Thoracic aorta (tissue), 2 donors: ENCODE measurements around the gene ASTN1. TPM values are rescaled to one million over a fixed set of nuclear protein-coding genes. Genes with fewer than 3 reads are reported as not detected.

Experiments used
- ATAC-seq: fragments of 150-250 bp; one replicate; pipeline ENCODE4 v1.8.0; 2017; ENCODE audit warnings: low read depth; ENCODE audit not compliant: insufficient number of reproducible peaks, low FRiP score
- DNase-seq: peaks from one replicate; pipeline ENCODE4 v3.0.0-alpha.2; 2020; ENCODE audit warnings: low spot score
- H3K27ac ChIP-seq, 2 donors: fragments of 200-600 bp; sonication (generic); 1 replicate in 1 of 2; 2 replicates in 1 of 2; pipeline ENCODE4 v1.5.1; 2016; ENCODE audit warnings: mild to moderate bottlenecking in 2 of 2, moderate library complexity in 2 of 2
- H3K27me3 ChIP-seq: fragments of 200-600 bp; sonication (generic); replicated peaks from 2 replicates; pipeline ENCODE4 v1.6.0; 2016; ENCODE audit warnings: mild to moderate bottlenecking; ENCODE audit not compliant: insufficient read depth
- H3K36me3 ChIP-seq: fragments of 200-600 bp; sonication (generic); one replicate; pipeline ENCODE4 v1.5.1; 2016
- H3K4me1 ChIP-seq, 2 donors: fragments of 200-600 bp; sonication (generic); 1 replicate in 1 of 2; 2 replicates in 1 of 2; pipeline versions ENCODE4 v1.5.1 to v1.6.0; 2016; ENCODE audit warnings: low read depth in 2 of 2, mild to moderate bottlenecking in 1 of 2; ENCODE audit not compliant: control insufficient read depth in 1 of 2
- H3K4me3 ChIP-seq: fragments of 200-600 bp; sonication (generic); 2 replicates; pipeline ENCODE4 v1.5.1; 2016; ENCODE audit warnings: mild to moderate bottlenecking
- H3K9me3 ChIP-seq: fragments of 200-600 bp; sonication (generic); 2 replicates; pipeline ENCODE4 v1.5.1; 2016
- total RNA-seq, 2 donors: library from RNA; depleted of rRNA; stranded (reverse); fragments of >200 nt; gene quantifications; one replicate each; pipeline versions ENCODE4 v1.1.0 to v1.2.3, GENCODE V29; 2016
- TF ChIP-seq, protein P1 (sequence below): fragments of 200-600 bp; sonication (generic); IDR thresholded peaks from one replicate; pipeline ENCODE4 v1.5.1; 2019; ENCODE audit warnings: antibody characterized with exemption

Gene ASTN1
- total RNA-seq, 2 donors from 2014 or later, result 0.41 to 0.42 TPM

DNA sequence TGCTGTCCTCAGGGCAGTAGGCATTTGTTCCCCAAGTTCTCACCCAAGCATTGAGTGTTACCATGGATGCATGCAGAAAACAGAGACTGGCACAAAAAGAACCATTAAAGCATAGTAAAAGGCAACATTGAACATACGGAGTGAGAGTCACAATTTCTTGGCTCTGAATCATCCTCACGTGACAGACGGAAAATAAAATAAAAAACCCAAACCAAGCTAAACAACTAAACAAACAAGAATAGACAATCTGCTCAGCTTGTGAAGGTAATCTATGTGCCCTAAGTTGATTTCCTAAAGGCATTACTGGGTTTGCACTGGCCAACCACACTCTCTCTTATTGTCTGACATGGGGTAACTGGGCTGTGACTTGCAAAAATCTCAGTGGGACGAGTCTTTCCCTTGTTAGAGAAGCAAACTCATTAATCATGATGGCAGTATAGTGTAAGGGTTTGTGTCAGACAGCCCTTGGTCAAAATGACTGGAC, 306.0 kb downstream of the ASTN1 start:
- no peak for DNase-seq
- ATAC-seq, result no peak
- TF ChIP-seq, protein P1, sequence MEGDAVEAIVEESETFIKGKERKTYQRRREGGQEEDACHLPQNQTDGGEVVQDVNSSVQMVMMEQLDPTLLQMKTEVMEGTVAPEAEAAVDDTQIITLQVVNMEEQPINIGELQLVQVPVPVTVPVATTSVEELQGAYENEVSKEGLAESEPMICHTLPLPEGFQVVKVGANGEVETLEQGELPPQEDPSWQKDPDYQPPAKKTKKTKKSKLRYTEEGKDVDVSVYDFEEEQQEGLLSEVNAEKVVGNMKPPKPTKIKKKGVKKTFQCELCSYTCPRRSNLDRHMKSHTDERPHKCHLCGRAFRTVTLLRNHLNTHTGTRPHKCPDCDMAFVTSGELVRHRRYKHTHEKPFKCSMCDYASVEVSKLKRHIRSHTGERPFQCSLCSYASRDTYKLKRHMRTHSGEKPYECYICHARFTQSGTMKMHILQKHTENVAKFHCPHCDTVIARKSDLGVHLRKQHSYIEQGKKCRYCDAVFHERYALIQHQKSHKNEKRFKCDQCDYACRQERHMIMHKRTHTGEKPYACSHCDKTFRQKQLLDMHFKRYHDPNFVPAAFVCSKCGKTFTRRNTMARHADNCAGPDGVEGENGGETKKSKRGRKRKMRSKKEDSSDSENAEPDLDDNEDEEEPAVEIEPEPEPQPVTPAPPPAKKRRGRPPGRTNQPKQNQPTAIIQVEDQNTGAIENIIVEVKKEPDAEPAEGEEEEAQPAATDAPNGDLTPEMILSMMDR, result no peak
- no peaks in the 10 kb centered on the region for H3K4me1 ChIP-seq
- H3K36me3 ChIP-seq, result no peaks in the 10 kb centered on the region
- H3K27me3 ChIP-seq, result no peaks in the 10 kb centered on the region
- no peaks in the 10 kb centered on the region for H3K9me3 ChIP-seq
- no peak overlapping the region for H3K27ac ChIP-seq
- H3K4me3 ChIP-seq, result no peak overlapping the region

DNA sequence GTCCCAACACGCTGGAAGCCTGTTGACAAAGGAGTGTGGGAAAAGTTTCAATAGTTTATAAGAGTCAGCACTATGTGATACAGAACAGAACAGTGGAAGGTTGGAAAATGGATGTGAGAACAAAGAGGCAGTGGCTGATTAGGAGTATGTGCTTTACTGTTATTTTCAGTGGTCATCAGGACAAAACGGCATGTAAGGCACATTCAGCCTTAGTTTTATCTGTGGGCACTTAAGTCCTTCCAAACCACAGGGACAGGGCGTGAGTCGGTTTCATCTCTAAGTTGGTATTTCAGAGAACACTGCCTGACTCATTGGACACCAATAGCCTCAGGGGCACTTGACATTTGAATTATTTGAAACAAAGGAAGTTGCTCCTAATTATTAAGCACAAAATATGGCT, 306.9 kb downstream of the ASTN1 start:
- Histone ChIP-seq H3K4me1 (no peaks in the 10 kb centered on the region), H3K36me3 (no peaks in the 10 kb centered on the region), H3K27ac (no peak overlapping the region), H3K9me3 (no peaks in the 10 kb centered on the region), H3K4me3 (no peak overlapping the region), H3K27me3 (no peaks in the 10 kb centered on the region)
- DNase-seq (no peak), ATAC-seq (no peak)
- TF ChIP-seq, protein P1, result no peak

DNA sequence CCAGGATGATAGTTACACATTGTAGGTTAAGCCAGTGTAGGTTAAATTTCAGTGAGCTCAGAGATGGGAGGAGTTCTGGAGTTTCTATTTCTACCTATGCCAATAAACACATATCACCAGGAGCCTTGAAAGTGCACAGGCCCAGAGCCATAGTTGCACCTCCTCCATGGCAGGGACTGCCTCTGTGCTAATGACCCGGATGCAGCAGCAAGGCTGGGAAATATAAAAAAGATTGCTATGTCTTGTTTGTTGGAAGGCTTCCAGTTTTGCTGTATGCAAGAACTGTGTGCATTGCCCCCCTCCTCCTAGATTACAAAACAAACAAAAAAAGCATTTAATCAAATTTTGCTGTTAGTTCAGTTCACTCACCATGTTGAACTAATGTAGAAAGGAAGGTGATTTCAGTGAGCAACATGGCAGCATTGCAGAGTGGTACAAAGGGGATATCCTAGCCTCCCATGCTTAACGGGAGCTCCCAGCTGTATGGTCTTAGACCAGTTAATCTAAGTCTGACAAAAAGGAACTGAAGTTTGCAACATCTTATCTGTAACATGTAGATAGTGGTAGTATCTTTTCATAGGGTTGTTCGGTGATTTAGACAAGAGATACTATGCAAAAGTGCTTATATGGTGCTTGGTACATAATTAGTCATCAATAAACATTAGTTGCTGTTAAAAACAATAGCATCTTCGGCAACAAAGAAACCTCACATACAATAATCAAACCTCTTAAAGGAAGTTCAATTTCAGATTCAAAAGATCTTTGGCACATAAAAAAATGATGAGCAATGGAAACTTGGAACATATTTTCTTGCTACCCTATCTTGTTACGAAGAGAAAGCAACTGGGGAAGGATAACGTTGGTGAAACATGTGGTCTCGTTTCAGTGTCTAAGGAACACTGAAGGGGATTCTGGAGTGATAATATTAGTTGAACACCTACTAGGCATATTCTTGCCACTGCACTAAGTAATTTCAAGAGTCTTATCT, 309.5 kb downstream of the ASTN1 start:
- no peaks in the 10 kb centered on the region for H3K36me3 ChIP-seq
- H3K27ac ChIP-seq, result no peak overlapping the region
- TF ChIP-seq, protein P1, result no peak
- DNase-seq (no peak), ATAC-seq (no peak)
- H3K27me3 ChIP-seq, result no peaks in the 10 kb centered on the region
- no peaks in the 10 kb centered on the region for H3K4me1 ChIP-seq
- no peak overlapping the region for H3K4me3 ChIP-seq
- H3K9me3 ChIP-seq, result no peaks in the 10 kb centered on the region

DNA sequence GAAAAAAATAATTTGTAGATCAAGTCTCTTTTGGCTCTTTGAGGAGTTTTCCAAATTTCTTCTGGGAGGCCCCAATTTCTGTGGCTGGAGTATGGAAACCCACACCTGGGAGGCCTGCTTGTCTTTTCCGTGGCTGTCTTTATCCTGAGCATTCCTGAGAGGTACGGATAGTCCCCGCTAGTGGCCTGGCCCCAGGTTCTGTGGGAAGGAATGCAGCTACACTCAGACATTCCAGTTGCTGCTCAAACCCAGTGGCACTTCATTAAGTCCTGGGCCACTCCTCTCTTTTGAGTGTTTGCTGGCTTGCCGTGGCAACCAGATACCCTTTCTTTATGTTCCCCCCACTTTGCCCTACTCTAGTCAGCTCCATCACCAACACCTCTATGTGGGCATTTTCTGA, 310.4 kb downstream of the ASTN1 start:
- no peak overlapping the region for H3K27ac ChIP-seq
- H3K4me3 ChIP-seq, result no peak overlapping the region
- H3K27me3 ChIP-seq, result no peaks in the 10 kb centered on the region
- H3K4me1 ChIP-seq, result no peaks in the 10 kb centered on the region
- ATAC-seq (no peak), DNase-seq (no peak)
- H3K36me3 ChIP-seq, result no peaks in the 10 kb centered on the region
- H3K9me3 ChIP-seq, result no peaks in the 10 kb centered on the region
- TF ChIP-seq, protein P1, result no peak

DNA sequence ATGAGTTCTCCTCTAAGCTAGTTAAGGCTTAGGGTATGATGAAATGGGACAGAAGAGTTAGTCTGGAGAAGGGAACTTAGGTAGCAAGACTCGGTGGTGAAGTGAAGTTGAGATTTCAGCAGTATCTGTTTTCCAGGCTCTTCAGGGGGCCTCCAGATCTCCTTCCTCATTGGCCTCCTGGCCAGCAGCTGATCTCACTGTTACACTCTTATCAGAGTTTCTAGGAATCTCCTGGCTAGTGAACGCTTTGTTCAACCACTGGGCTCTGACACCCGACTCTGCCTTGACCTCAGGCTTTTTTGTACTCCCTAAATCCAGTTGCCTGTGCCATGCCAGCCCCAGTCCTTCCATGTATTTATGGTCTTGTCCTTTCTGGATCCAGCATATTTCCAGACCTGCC, 311.0 kb downstream of the ASTN1 start:
- ATAC-seq, result no peak
- no peaks in the 10 kb centered on the region for H3K9me3 ChIP-seq
- H3K4me3 ChIP-seq, result no peak overlapping the region
- TF ChIP-seq, protein P1, result no peak
- H3K4me1 ChIP-seq, result no peaks in the 10 kb centered on the region
- no peak for DNase-seq
- H3K27ac ChIP-seq, result no peak overlapping the region
- H3K36me3 ChIP-seq, result no peaks in the 10 kb centered on the region
- H3K27me3 ChIP-seq, result no peaks in the 10 kb centered on the region
